GM23338 (cell line): ENCODE results near the gene ZPLD1. TPM values are rescaled to one million over a fixed set of nuclear protein-coding genes. Genes with fewer than 3 reads are reported as not detected.

Experiments
- ATAC-seq: fragments of 200-7000 bp; cut with Tn5 transposase; 3 replicates; pipeline ENCODE4 v1.9.1; 2020
- DNase-seq: peaks from one replicate; pipeline ENCODE4 v3.0.0-alpha.2; 2015; ENCODE audit warnings: low spot score
- H2AFZ ChIP-seq: fragments of 200-600 bp; sonication (generic); 2 replicates; pipeline ENCODE4 v1.8.0; 2016; ENCODE audit warnings: antibody characterized with exemption, mild to moderate bottlenecking, moderate library complexity
- H3F3A ChIP-seq: fragments of 200-600 bp; sonication (generic); replicated peaks from 2 replicates; pipeline ENCODE4 v1.8.0; 2017; ENCODE audit warnings: antibody characterized with exemption, mixed run types, low read depth
- H3K27ac ChIP-seq: fragments of 200-600 bp; sonication (generic); 2 replicates; pipeline ENCODE4 v1.6.1; 2016; ENCODE audit warnings: low read depth
- H3K27me3 ChIP-seq: fragments of 200-600 bp; sonication (generic); 2 replicates; pipeline ENCODE4 v1.8.0; 2016; ENCODE audit warnings: mild to moderate bottlenecking, mixed run types, moderate library complexity; ENCODE audit not compliant: insufficient read depth
- H3K36me3 ChIP-seq: fragments of 200-600 bp; sonication (generic); 2 replicates; pipeline ENCODE4 v1.8.0; 2016; ENCODE audit warnings: mild to moderate bottlenecking; ENCODE audit not compliant: insufficient read depth
- H3K4me1 ChIP-seq: fragments of 200-600 bp; sonication (generic); 2 replicates; pipeline ENCODE4 v1.8.0; 2016; ENCODE audit warnings: mild to moderate bottlenecking, moderate library complexity; ENCODE audit not compliant: insufficient read depth
- H3K4me2 ChIP-seq: fragments of 200-600 bp; sonication (generic); 2 replicates; pipeline ENCODE4 v1.7.1; 2017; ENCODE audit warnings: mixed run types
- H3K4me3 ChIP-seq: fragments of 200-600 bp; sonication (generic); 2 replicates; pipeline ENCODE4 v1.6.1; 2016; ENCODE audit warnings: mixed run types
- H3K79me2 ChIP-seq: fragments of 200-600 bp; sonication (generic); replicated peaks from 2 replicates; pipeline ENCODE4 v1.8.0; 2017; ENCODE audit warnings: mild to moderate bottlenecking; ENCODE audit not compliant: insufficient read depth
- H3K9me2 ChIP-seq: fragments of 200-600 bp; sonication (generic); 2 replicates; pipeline ENCODE4 v1.8.0; 2017; ENCODE audit not compliant: insufficient read depth
- H4K20me1 ChIP-seq: fragments of 200-600 bp; sonication (generic); replicated peaks from 2 replicates; pipeline ENCODE4 v1.8.0; 2017; ENCODE audit warnings: mild to moderate bottlenecking; ENCODE audit not compliant: insufficient read depth
- H3K27ac Mint-ChIP-seq: 2 replicates; pipeline ENCODE4 v1.8.0; 2020; ENCODE audit warnings: inconsistent platforms, mild to moderate bottlenecking, moderate library complexity, mixed read lengths
- H3K27me3 Mint-ChIP-seq: 3 replicates; pipeline ENCODE4 v1.8.0; 2022; ENCODE audit warnings: low read depth, mild to moderate bottlenecking, moderate library complexity, mixed read lengths, inconsistent platforms; ENCODE audit not compliant: insufficient read depth, poor library complexity
- H3K36me3 Mint-ChIP-seq: 3 replicates; pipeline ENCODE4 v1.8.0; 2021; ENCODE audit warnings: low read depth, mild to moderate bottlenecking, inconsistent platforms, moderate library complexity, mixed read lengths
- H3K4me1 Mint-ChIP-seq: 3 replicates; pipeline ENCODE4 v1.8.0; 2020; ENCODE audit warnings: mild to moderate bottlenecking, inconsistent platforms, mixed read lengths
- H3K4me3 Mint-ChIP-seq: 3 replicates; pipeline ENCODE4 v1.8.0; 2021; ENCODE audit warnings: moderate library complexity, mild to moderate bottlenecking, inconsistent platforms, mixed read lengths
- H3K9me3 Mint-ChIP-seq: 3 replicates; pipeline ENCODE4 v1.8.0; 2020; ENCODE audit warnings: moderate library complexity, mild to moderate bottlenecking, inconsistent platforms, mixed read lengths
- CREB1 ChIP-seq: fragments of 250-450 bp; sonication (Bioruptor Pico); IDR thresholded peaks from 2 replicates; pipeline ENCODE4 v1.5.0; 2020; ENCODE audit warnings: low read depth, mild to moderate bottlenecking, moderate library complexity
- ETS1 ChIP-seq: IDR thresholded peaks from 2 replicates; pipeline ENCODE4 v1.6.1; 2016; ENCODE audit warnings: antibody characterized with exemption
- EZH2 ChIP-seq: fragments of 200-600 bp; sonication (generic); IDR thresholded peaks from one replicate; pipeline ENCODE4 v1.8.0; 2017; ENCODE audit warnings: antibody characterized with exemption, mild to moderate bottlenecking, low read depth; ENCODE audit not compliant: unreplicated experiment
- EZH2phosphoT487 ChIP-seq: fragments of 200-600 bp; sonication (generic); IDR thresholded peaks from one replicate; pipeline ENCODE4 v1.8.1; 2018; ENCODE audit warnings: antibody characterized with exemption; ENCODE audit not compliant: unreplicated experiment
- JUNB ChIP-seq: IDR thresholded peaks from one replicate; pipeline ENCODE4 v1.6.1; 2016; ENCODE audit warnings: antibody characterized with exemption; ENCODE audit not compliant: unreplicated experiment
- NANOG ChIP-seq: IDR thresholded peaks from 2 replicates; pipeline ENCODE4 v1.6.1; 2016; ENCODE audit warnings: antibody characterized with exemption, borderline replicate concordance
- POLR2AphosphoS5 ChIP-seq: IDR thresholded peaks from 2 replicates; pipeline ENCODE4 v1.6.1; 2016; ENCODE audit warnings: antibody characterized with exemption, low read depth
- STAT1 ChIP-seq: IDR thresholded peaks from one replicate; pipeline ENCODE4 v1.6.1; 2016; ENCODE audit warnings: antibody characterized with exemption; ENCODE audit not compliant: unreplicated experiment
- ZNF114 ChIP-seq: fragments of 250-450 bp; sonication (Bioruptor Pico); IDR thresholded peaks from 2 replicates; pipeline ENCODE4 v1.5.0; 2020; ENCODE audit warnings: mild to moderate bottlenecking, moderate library complexity
- ZNF331 ChIP-seq: fragments of 250-450 bp; sonication (Bioruptor Pico); IDR thresholded peaks from 2 replicates; pipeline ENCODE4 v1.5.0; 2020; ENCODE audit warnings: low read depth, mild to moderate bottlenecking, moderate library complexity
- polyA plus RNA-seq: library from polyadenylated mRNA; unstranded; fragments of >200 nt; fragmentation: Nextera tagmentation; extraction: Ambion mirVana; gene quantifications from 2 replicates; pipeline ENCODE4 v1.2.1, GENCODE V29; 2016
- total RNA-seq: library from RNA; depleted of rRNA; stranded (reverse); fragments of >200 nt; shearing (Covaris generic); gene quantifications from 2 replicates; pipeline ENCODE4 v1.2.3, GENCODE V29; 2014
- TF ChIP-seq, protein P1 (sequence below): fragments of 250-450 bp; sonication (Bioruptor Pico); IDR thresholded peaks from 2 replicates; pipeline ENCODE4 v1.5.0; 2020; ENCODE audit warnings: mild to moderate bottlenecking, moderate library complexity
- TF ChIP-seq, protein P2 (sequence below): IDR thresholded peaks from one replicate; pipeline ENCODE4 v1.6.1; 2018; ENCODE audit warnings: antibody characterized with exemption; ENCODE audit not compliant: unreplicated experiment
- TF ChIP-seq, protein P3 (sequence below), 2 experiments: fragments of 200-600 bp in 1 of 2; sonication (generic) in 1 of 2; conservative IDR thresholded peaks; 2 replicates each; pipeline versions ENCODE4 v1.5.1 to v1.6.1; 2016 to 2017; ENCODE audit warnings: antibody characterized with exemption in 2 of 2, low read depth in 2 of 2, mild to moderate bottlenecking in 2 of 2, moderate library complexity in 1 of 2

Gene ZPLD1
- total and polyA plus RNA-seq, 2 experiments from 2014 or later = not detected

DNA sequence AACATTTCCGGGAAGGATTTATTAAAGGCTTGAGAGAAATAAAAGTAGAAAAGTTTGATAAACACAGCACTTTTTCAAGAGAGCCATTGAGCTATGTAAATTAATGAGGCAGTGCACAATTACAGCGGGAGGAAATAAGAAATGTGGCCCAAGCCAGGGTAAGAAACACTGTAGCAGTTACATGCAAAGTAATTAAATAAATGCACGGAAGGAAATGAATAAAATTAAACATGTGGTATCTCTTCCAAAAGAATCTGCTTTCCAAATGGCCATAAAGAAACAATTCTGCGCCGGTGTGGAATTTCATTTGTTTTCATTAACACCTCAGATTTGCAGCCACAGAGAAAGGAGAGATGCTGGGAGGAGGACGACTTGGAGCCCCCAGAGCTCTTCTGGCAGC is 35.3 kb downstream of the ZPLD1 start:
- Mint-ChIP-seq H3K27me3 (peaks cover 2% of the 10 kb centered on the region), H3K9me3 (no peaks in the 10 kb centered on the region), H3K36me3 (no peaks in the 10 kb centered on the region), H3K4me3 (no peak overlapping the region), H3K4me1 (no peaks in the 10 kb centered on the region), H3K27ac (no peak overlapping the region)
- Histone ChIP-seq H3K27me3 (no peaks in the 10 kb centered on the region), H3K27ac (no peak overlapping the region), H3K4me3 (no peak overlapping the region), H3K36me3 (no peaks in the 10 kb centered on the region), H3K4me2 (no peak overlapping the region), H3F3A (no peaks in the 10 kb centered on the region), H3K9me2 (no peaks in the 10 kb centered on the region), H2AFZ (peak overlapping the region; percentile 30; the same call in 1 of the 2 replicates), H3K79me2 (no peaks in the 10 kb centered on the region), H3K4me1 (no peaks in the 10 kb centered on the region), H4K20me1 (no peaks in the 10 kb centered on the region)
- ATAC-seq (no peak), DNase-seq (no peak)
- TF ChIP-seq ETS1 (no peak), EZH2phosphoT487 (no peak), STAT1 (no peak), NANOG (no peak), POLR2AphosphoS5 (no peak), ZNF331 (CRISPR knock-in tag) (no peak), EZH2 (no peak), JUNB (no peak), ZNF114 (CRISPR knock-in tag) (no peak), CREB1 (CRISPR knock-in tag) (no peak)
- TF ChIP-seq, protein P1, sequence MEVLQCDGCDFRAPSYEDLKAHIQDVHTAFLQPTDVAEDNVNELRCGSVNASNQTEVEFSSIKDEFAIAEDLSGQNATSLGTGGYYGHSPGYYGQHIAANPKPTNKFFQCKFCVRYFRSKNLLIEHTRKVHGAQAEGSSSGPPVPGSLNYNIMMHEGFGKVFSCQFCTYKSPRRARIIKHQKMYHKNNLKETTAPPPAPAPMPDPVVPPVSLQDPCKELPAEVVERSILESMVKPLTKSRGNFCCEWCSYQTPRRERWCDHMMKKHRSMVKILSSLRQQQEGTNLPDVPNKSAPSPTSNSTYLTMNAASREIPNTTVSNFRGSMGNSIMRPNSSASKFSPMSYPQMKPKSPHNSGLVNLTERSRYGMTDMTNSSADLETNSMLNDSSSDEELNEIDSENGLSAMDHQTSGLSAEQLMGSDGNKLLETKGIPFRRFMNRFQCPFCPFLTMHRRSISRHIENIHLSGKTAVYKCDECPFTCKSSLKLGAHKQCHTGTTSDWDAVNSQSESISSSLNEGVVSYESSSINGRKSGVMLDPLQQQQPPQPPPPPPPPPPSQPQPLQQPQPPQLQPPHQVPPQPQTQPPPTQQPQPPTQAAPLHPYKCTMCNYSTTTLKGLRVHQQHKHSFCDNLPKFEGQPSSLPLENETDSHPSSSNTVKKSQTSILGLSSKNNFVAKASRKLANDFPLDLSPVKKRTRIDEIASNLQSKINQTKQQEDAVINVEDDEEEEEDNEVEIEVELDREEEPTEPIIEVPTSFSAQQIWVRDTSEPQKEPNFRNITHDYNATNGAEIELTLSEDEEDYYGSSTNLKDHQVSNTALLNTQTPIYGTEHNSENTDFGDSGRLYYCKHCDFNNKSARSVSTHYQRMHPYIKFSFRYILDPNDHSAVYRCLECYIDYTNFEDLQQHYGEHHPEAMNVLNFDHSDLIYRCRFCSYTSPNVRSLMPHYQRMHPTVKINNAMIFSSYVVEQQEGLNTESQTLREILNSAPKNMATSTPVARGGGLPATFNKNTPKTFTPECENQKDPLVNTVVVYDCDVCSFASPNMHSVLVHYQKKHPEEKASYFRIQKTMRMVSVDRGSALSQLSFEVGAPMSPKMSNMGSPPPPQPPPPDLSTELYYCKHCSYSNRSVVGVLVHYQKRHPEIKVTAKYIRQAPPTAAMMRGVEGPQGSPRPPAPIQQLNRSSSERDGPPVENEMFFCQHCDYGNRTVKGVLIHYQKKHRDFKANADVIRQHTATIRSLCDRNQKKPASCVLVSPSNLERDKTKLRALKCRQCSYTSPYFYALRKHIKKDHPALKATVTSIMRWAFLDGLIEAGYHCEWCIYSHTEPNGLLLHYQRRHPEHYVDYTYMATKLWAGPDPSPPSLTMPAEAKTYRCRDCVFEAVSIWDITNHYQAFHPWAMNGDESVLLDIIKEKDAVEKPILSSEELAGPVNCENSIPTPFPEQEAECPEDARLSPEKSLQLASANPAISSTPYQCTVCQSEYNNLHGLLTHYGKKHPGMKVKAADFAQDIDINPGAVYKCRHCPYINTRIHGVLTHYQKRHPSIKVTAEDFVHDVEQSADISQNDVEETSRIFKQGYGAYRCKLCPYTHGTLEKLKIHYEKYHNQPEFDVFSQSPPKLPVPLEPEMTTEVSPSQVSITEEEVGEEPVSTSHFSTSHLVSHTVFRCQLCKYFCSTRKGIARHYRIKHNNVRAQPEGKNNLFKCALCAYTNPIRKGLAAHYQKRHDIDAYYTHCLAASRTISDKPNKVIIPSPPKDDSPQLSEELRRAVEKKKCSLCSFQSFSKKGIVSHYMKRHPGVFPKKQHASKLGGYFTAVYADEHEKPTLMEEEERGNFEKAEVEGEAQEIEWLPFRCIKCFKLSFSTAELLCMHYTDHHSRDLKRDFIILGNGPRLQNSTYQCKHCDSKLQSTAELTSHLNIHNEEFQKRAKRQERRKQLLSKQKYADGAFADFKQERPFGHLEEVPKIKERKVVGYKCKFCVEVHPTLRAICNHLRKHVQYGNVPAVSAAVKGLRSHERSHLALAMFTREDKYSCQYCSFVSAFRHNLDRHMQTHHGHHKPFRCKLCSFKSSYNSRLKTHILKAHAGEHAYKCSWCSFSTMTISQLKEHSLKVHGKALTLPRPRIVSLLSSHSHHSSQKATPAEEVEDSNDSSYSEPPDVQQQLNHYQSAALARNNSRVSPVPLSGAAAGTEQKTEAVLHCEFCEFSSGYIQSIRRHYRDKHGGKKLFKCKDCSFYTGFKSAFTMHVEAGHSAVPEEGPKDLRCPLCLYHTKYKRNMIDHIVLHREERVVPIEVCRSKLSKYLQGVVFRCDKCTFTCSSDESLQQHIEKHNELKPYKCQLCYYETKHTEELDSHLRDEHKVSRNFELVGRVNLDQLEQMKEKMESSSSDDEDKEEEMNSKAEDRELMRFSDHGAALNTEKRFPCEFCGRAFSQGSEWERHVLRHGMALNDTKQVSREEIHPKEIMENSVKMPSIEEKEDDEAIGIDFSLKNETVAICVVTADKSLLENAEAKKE (CRISPR knock-in tag) = no peak
- TF ChIP-seq, protein P2, sequence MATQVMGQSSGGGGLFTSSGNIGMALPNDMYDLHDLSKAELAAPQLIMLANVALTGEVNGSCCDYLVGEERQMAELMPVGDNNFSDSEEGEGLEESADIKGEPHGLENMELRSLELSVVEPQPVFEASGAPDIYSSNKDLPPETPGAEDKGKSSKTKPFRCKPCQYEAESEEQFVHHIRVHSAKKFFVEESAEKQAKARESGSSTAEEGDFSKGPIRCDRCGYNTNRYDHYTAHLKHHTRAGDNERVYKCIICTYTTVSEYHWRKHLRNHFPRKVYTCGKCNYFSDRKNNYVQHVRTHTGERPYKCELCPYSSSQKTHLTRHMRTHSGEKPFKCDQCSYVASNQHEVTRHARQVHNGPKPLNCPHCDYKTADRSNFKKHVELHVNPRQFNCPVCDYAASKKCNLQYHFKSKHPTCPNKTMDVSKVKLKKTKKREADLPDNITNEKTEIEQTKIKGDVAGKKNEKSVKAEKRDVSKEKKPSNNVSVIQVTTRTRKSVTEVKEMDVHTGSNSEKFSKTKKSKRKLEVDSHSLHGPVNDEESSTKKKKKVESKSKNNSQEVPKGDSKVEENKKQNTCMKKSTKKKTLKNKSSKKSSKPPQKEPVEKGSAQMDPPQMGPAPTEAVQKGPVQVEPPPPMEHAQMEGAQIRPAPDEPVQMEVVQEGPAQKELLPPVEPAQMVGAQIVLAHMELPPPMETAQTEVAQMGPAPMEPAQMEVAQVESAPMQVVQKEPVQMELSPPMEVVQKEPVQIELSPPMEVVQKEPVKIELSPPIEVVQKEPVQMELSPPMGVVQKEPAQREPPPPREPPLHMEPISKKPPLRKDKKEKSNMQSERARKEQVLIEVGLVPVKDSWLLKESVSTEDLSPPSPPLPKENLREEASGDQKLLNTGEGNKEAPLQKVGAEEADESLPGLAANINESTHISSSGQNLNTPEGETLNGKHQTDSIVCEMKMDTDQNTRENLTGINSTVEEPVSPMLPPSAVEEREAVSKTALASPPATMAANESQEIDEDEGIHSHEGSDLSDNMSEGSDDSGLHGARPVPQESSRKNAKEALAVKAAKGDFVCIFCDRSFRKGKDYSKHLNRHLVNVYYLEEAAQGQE = no peak
- TF ChIP-seq, protein P3, sequence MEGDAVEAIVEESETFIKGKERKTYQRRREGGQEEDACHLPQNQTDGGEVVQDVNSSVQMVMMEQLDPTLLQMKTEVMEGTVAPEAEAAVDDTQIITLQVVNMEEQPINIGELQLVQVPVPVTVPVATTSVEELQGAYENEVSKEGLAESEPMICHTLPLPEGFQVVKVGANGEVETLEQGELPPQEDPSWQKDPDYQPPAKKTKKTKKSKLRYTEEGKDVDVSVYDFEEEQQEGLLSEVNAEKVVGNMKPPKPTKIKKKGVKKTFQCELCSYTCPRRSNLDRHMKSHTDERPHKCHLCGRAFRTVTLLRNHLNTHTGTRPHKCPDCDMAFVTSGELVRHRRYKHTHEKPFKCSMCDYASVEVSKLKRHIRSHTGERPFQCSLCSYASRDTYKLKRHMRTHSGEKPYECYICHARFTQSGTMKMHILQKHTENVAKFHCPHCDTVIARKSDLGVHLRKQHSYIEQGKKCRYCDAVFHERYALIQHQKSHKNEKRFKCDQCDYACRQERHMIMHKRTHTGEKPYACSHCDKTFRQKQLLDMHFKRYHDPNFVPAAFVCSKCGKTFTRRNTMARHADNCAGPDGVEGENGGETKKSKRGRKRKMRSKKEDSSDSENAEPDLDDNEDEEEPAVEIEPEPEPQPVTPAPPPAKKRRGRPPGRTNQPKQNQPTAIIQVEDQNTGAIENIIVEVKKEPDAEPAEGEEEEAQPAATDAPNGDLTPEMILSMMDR (conservative IDR thresholded peaks at IDR 0.05; ENCODE audit: low read depth in 2 of 2) = no peak
